ENCODE results near the gene DHTKD1.
"Not testable (repeated sequence)": the region's sequence is repeated elsewhere in the genome, so short reads cannot be mapped to it uniquely, and the experiment has no call there.

Gene DHTKD1

GRCh38 chr10:12056748-12057147, 12.0 kb upstream of the DHTKD1 start:
- Histone ChIP-seq H3K9ac (no peak overlapping the region), H3K9me3 (replicated peaks in 1 of 11) (no peaks in the 10 kb centered on the region), H3K4me3 (no peak overlapping the region), H3K36me3 (no peaks in the 10 kb centered on the region), H3K27ac (no peak overlapping the region), H3K4me2 (no peak overlapping the region), H3K27me3 (no peaks in the 10 kb centered on the region), H4K20me1 (no peaks in the 10 kb centered on the region), H3K4me1 (peaks cover 0 to 11% (median 0%) of the 10 kb centered on the region in 10 experiments; a peak in 8 of 20 replicates)
- TF ChIP-seq Cebpa-rat (IDR thresholded peaks at IDR 0.05) = no peak

- Histone ChIP-seq H3K9me3 (replicated peaks in 1 of 11) (no peaks in the 10 kb centered on the region), H3K27ac (no peak overlapping the region), H3K27me3 (no peaks in the 10 kb centered on the region), H3K4me1 (no peaks in the 10 kb centered on the region), H3K36me3 (no peaks in the 10 kb centered on the region), H3K4me3 (no peak overlapping the region), H4K20me1 (no peaks in the 10 kb centered on the region), H3K4me2 (no peak overlapping the region), H3K9ac (no peak overlapping the region)
- TF ChIP-seq Cebpa-rat (IDR thresholded peaks at IDR 0.05) = no peak
These were observed 7.6 kb upstream of the DHTKD1 start for GRCh38 chr10:12061124-12061523.

GRCh38 chr10:12062754-12063482, 5.8 kb upstream of the DHTKD1 start:
- H3K4me1 ChIP-seq = peaks cover 0 to 4% (median under 1%) of the 10 kb centered on the region in 10 experiments; a peak in 6 of 20 replicates
- H3K36me3 ChIP-seq = no peaks in the 10 kb centered on the region
- TF ChIP-seq Cebpa-rat (IDR thresholded peaks at IDR 0.05) = no peak
- no peaks in the 10 kb centered on the region for H3K9me3 ChIP-seq (replicated peaks in 1 of 11)
- no peak overlapping the region for H3K4me3 ChIP-seq
- no peak overlapping the region for H3K4me2 ChIP-seq
- no peaks in the 10 kb centered on the region for H3K27me3 ChIP-seq
- no peak overlapping the region for H3K9ac ChIP-seq
- no peak overlapping the region for H3K27ac ChIP-seq
- no peaks in the 10 kb centered on the region for H4K20me1 ChIP-seq

GRCh38 chr10:12063483-12063818, 5.3 kb upstream of the DHTKD1 start:
- Histone ChIP-seq H3K27me3 (no peaks in the 10 kb centered on the region), H3K36me3 (no peaks in the 10 kb centered on the region), H3K9ac (no peak overlapping the region), H3K4me3 (no peak overlapping the region), H3K4me2 (no peak overlapping the region), H4K20me1 (no peaks in the 10 kb centered on the region), H3K27ac (no peak overlapping the region), H3K4me1 (peaks cover 0 to 9% (median 5%) of the 10 kb centered on the region in 10 experiments; a peak in 14 of 20 replicates), H3K9me3 (replicated peaks in 1 of 11) (no peaks in the 10 kb centered on the region)
- no peak for TF ChIP-seq Cebpa-rat (IDR thresholded peaks at IDR 0.05)

- no peak for TF ChIP-seq Cebpa-rat (IDR thresholded peaks at IDR 0.05)
- Histone ChIP-seq H3K4me3 (no peak overlapping the region), H3K4me2 (no peak overlapping the region), H3K9me3 (replicated peaks in 1 of 11) (no peaks in the 10 kb centered on the region), H4K20me1 (peaks cover 0 to 6% (median 0%) of the 10 kb centered on the region in 11 experiments; a peak in 1 of 22 replicates), H3K36me3 (no peaks in the 10 kb centered on the region; a peak in 1 of 22 replicates), H3K4me1 (peaks cover 18 to 32% (median 22%) of the 10 kb centered on the region in 10 experiments), H3K27me3 (no peaks in the 10 kb centered on the region), H3K9ac (no peak overlapping the region), H3K27ac (peak overlapping the region in 4 of 11 experiments; percentile 80 to 92 (median 84); a peak in 4 of 22 replicates)
These were observed 1.4 kb upstream of the DHTKD1 start for GRCh38 chr10:12067336-12067735.

- H3K27me3 ChIP-seq; H3K9me3 ChIP-seq (replicated peaks in 1 of 11): not testable (repeated sequence)
These were observed 2.7 kb downstream of the DHTKD1 start for GRCh38 chr10:12071441-12071840.

GRCh38 chr10:12073526-12073925, 4.8 kb downstream of the DHTKD1 start:
- H3K9me3 ChIP-seq (replicated peaks in 1 of 11) = no peaks in the 10 kb centered on the region
- H3K4me1 ChIP-seq = peaks cover 38 to 68% (median 57%) of the 10 kb centered on the region in 10 experiments
- peak overlapping the region in 2 of 11 experiments; percentile 56 to 71; a peak in 4 of 22 replicates for H3K27ac ChIP-seq
- peaks cover 0 to 17% (median 0%) of the 10 kb centered on the region in 11 experiments; a peak in 7 of 22 replicates for H3K36me3 ChIP-seq
- peak overlapping the region in 5 of 11 experiments; percentile 2 to 12 (median 10); a peak in 4 of 22 replicates for H3K4me2 ChIP-seq
- H3K27me3 ChIP-seq = no peaks in the 10 kb centered on the region
- no peak overlapping the region for H3K4me3 ChIP-seq
- peaks cover 0 to 6% (median 0%) of the 10 kb centered on the region in 11 experiments; a peak in 1 of 22 replicates for H4K20me1 ChIP-seq
- H3K9ac ChIP-seq = peak overlapping the region in 2 of 11 experiments; percentile 13 to 36; a peak in 1 of 22 replicates
- TF ChIP-seq Cebpa-rat (IDR thresholded peaks at IDR 0.05) = no peak

More at GRCh38 chr10:12071441-12071840, 2.7 kb downstream of the DHTKD1 start:
- H3K4me1 ChIP-seq = peaks cover 29 to 58% (median 50%) of the 10 kb centered on the region in 10 experiments
- not testable (repeated sequence) for H3K4me3 ChIP-seq, H3K27ac ChIP-seq, H3K36me3 ChIP-seq, H3K9ac ChIP-seq, H4K20me1 ChIP-seq
- peak overlapping the region in 1 of 11 experiments; percentile 79; a peak in 1 of 22 replicates for H3K4me2 ChIP-seq

- Histone ChIP-seq H3K9me3 (replicated peaks in 1 of 11) (no peaks in the 10 kb centered on the region), H3K36me3 (peaks cover 0 to 54% (median 18%) of the 10 kb centered on the region in 11 experiments; a peak in 21 of 22 replicates), H3K4me2 (peak overlapping the region; percentile 13 to 53 (median 33); a peak in 18 of 22 replicates), H4K20me1 (no peaks in the 10 kb centered on the region), H3K27me3 (no peaks in the 10 kb centered on the region), H3K4me1 (peaks cover 24 to 52% (median 39%) of the 10 kb centered on the region in 10 experiments), H3K27ac (peak overlapping the region in 10 of 11 experiments; percentile 0 to 44 (median 35); a peak in 10 of 22 replicates), H3K4me3 (no peak overlapping the region), H3K9ac (no peak overlapping the region)
- TF ChIP-seq Cebpa-rat (IDR thresholded peaks at IDR 0.05) = no peak
These were observed 8.9 kb downstream of the DHTKD1 start for GRCh38 chr10:12077580-12078180.

- Histone ChIP-seq H3K36me3 (peaks cover 16 to 91% (median 47%) of the 10 kb centered on the region in 11 experiments), H3K9ac (no peak overlapping the region), H3K4me1 (peaks cover 13 to 36% (median 20%) of the 10 kb centered on the region in 10 experiments), H4K20me1 (no peaks in the 10 kb centered on the region), H3K4me2 (no peak overlapping the region), H3K9me3 (replicated peaks in 1 of 11) (no peaks in the 10 kb centered on the region), H3K27ac (no peak overlapping the region), H3K4me3 (no peak overlapping the region), H3K27me3 (no peaks in the 10 kb centered on the region)
- no peak for TF ChIP-seq Cebpa-rat (IDR thresholded peaks at IDR 0.05)
These were observed 12.7 kb downstream of the DHTKD1 start for GRCh38 chr10:12081470-12081869.
